ENCODE measurements around the gene LHPP.

Gene LHPP

DNA sequence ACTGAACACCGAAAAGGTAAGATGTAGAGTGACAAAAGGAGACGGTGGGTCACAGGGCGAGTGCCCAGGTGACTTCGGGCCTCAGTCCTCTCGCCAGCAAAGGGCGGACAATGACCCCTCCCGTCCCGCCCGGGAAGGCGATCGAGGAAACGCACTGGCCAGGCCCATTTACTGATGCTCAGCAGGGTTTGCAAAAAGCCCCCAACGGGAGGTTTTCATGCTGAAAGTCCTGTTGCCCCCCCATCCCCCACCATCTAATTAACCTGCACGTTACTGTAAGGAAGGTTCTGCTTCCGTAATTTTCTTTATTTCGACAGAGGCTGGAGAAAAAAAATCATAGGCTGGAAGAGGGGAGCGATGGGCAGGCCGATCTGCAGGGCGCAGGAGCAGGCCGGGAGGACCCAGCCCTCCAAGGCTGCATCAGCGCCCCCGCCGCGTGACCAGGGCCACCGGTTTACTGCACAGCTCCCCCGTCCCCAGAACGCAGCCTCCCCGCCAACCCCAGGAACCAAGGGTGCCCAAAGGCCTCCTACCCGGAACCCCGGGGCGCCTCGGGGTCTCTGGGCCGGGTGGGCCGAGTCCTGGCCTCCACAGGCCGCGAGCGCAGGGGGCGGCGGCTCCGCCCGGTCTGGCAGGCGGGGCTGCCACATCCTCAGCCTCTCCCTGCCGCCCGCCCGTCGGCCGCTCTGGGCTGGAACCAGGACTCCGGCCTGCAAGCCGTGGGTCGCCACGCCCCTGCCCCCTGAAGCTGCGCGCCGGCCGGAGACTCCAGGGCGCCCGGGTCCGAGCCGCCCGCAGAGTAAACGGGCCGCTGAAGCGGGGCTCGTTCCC, 43.5 kb upstream of the LHPP start:
- Histone ChIP-seq H3K36me3 (ENCODE audit: low read depth) (peaks cover 2% of the 10 kb centered on the region; the same call in 1 of the 2 replicates), H3K4me3 (ENCODE audit: severe bottlenecking) (peak overlapping the region; percentile 78), H3K27me3 (ENCODE audit: insufficient read depth, poor library complexity, severe bottlenecking) (no peaks in the 10 kb centered on the region), H3K27ac (ENCODE audit: poor library complexity, severe bottlenecking) (peak overlapping the region; percentile 47), H3K9me3 (ENCODE audit: severe bottlenecking) (no peaks in the 10 kb centered on the region), H3K4me1 (ENCODE audit: insufficient read depth, poor library complexity, severe bottlenecking) (peaks cover 6% of the 10 kb centered on the region)
- DNase-seq (ENCODE audit: low spot score) (peak; percentile 59), ATAC-seq (ENCODE audit: low read depth) (peak; percentile 63)
- TF ChIP-seq, protein P1, sequence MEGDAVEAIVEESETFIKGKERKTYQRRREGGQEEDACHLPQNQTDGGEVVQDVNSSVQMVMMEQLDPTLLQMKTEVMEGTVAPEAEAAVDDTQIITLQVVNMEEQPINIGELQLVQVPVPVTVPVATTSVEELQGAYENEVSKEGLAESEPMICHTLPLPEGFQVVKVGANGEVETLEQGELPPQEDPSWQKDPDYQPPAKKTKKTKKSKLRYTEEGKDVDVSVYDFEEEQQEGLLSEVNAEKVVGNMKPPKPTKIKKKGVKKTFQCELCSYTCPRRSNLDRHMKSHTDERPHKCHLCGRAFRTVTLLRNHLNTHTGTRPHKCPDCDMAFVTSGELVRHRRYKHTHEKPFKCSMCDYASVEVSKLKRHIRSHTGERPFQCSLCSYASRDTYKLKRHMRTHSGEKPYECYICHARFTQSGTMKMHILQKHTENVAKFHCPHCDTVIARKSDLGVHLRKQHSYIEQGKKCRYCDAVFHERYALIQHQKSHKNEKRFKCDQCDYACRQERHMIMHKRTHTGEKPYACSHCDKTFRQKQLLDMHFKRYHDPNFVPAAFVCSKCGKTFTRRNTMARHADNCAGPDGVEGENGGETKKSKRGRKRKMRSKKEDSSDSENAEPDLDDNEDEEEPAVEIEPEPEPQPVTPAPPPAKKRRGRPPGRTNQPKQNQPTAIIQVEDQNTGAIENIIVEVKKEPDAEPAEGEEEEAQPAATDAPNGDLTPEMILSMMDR (IDR thresholded peaks at IDR 0.05; ENCODE audit: poor library complexity, severe bottlenecking): no peak

DNA sequence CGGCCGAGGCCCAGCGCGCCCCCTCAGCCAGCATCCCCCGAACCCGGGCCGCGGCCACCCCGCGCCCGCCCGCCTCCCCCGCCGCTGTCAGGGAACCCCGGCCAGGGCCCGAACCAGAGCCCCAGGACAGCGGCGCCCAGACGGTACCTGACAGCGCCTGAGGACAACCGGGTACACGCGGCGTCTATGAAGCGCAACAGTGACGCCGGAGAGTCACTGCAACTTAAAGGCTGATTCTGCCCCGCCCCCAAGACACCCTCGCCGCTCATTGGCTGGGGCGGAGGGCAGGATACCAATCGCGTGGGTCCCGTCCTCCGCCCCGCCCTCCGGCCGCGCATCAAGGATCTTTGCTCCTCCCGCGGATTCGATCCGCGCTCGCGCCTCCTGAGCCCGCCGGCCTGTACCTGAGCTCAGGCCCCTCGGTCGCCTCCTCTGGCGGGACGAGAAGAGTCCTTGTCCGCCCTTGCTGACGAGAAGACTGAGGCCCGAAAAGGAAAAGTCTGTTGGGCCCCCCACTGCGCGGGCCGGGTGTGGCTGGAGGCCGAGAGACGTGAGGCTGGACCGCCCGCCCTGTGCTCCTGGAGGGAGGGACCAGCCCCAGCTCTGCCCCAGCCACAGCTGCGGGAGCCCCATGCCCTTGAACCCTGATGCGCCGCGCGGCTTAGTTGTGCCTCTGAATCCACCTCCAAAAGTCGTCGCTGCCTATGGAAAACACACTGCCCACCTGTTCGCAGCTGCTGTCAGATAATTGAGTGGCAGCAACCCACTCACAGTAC, 42.7 kb upstream of the LHPP start, which contains the start of gene OAT:
Gene OAT, minus strand, starts transcription at position 198 of the 776 bp plus-strand sequence. CDS start 6,752 bp downstream, outside the sequence.
- H3K27ac ChIP-seq (ENCODE audit: poor library complexity, severe bottlenecking): peak within 1 kb of the TSS; percentile 47
- no peaks in the 10 kb centered on the region for H3K9me3 ChIP-seq (ENCODE audit: severe bottlenecking)
- no peaks in the 10 kb centered on the region for H3K27me3 ChIP-seq (ENCODE audit: insufficient read depth, poor library complexity, severe bottlenecking)
- DNase-seq (ENCODE audit: low spot score) (peak; percentile 95), ATAC-seq (ENCODE audit: low read depth) (peak; percentile 89)
- peak within 1 kb of the TSS; percentile 78 for H3K4me3 ChIP-seq (ENCODE audit: severe bottlenecking)
- H3K4me1 ChIP-seq (ENCODE audit: insufficient read depth, poor library complexity, severe bottlenecking): peaks cover 6% of the 10 kb centered on the region
- H3K36me3 ChIP-seq (ENCODE audit: low read depth): no peaks in the 10 kb centered on the region
- TF ChIP-seq, protein P1 (IDR thresholded peaks at IDR 0.05; ENCODE audit: poor library complexity, severe bottlenecking): no peak

DNA sequence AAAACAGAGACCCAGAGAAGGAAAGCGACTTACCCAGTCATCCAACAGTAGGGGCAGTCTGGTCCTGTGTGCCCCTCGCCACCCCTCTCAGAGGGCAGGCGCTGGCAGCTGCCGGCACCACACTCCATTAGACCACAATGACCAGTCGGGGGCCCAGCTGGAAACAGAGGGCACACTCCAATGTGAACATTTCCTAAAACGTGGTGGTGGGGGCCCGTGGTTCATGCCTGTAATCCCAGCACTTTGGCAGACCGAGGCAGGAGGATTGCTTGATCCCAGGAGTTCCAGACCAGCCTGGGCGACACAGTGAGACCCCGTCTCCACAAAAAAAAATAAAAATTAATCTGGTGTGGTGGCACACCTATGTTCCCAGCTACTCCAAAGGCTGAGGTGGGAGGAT, 42.0 kb upstream of the LHPP start:
- no peak for ATAC-seq (ENCODE audit: low read depth)
- no peaks in the 10 kb centered on the region for H3K36me3 ChIP-seq (ENCODE audit: low read depth)
- no peaks in the 10 kb centered on the region for H3K27me3 ChIP-seq (ENCODE audit: insufficient read depth, poor library complexity, severe bottlenecking)
- TF ChIP-seq, protein P1 (IDR thresholded peaks at IDR 0.05; ENCODE audit: poor library complexity, severe bottlenecking): no peak
- H3K4me1 ChIP-seq (ENCODE audit: insufficient read depth, poor library complexity, severe bottlenecking): peaks cover 6% of the 10 kb centered on the region
- H3K9me3 ChIP-seq (ENCODE audit: severe bottlenecking): no peaks in the 10 kb centered on the region
- no peak overlapping the region for H3K27ac ChIP-seq (ENCODE audit: poor library complexity, severe bottlenecking)
- no peak for DNase-seq (ENCODE audit: low spot score)
- no peak overlapping the region for H3K4me3 ChIP-seq (ENCODE audit: severe bottlenecking)

- no peak for ATAC-seq (ENCODE audit: low read depth)
- peaks cover 6% of the 10 kb centered on the region for H3K4me1 ChIP-seq (ENCODE audit: insufficient read depth, poor library complexity, severe bottlenecking)
- DNase-seq (ENCODE audit: low spot score): no peak
- no peak overlapping the region for H3K27ac ChIP-seq (ENCODE audit: poor library complexity, severe bottlenecking)
- no peak overlapping the region for H3K4me3 ChIP-seq (ENCODE audit: severe bottlenecking)
- H3K27me3 ChIP-seq (ENCODE audit: insufficient read depth, poor library complexity, severe bottlenecking): no peaks in the 10 kb centered on the region
- TF ChIP-seq, protein P1 (IDR thresholded peaks at IDR 0.05; ENCODE audit: poor library complexity, severe bottlenecking): no peak
- H3K36me3 ChIP-seq (ENCODE audit: low read depth): no peaks in the 10 kb centered on the region
- H3K9me3 ChIP-seq (ENCODE audit: severe bottlenecking): no peaks in the 10 kb centered on the region
Measured at GRCh38 chr10:124420254-124420653, 41.4 kb upstream of the LHPP start.
